AG09319 (cell line): Measurements from ENCODE around the gene RCE1.

Experiments
- DNase-seq: peaks from one replicate; pipeline ENCODE4 v3.0.0-alpha.2; 2010; ENCODE audit warnings: low read depth; ENCODE audit errors: extremely low read depth
- TF ChIP-seq, protein P1 (sequence below): IDR thresholded peaks from 2 replicates; pipeline ENCODE4 v1.5.1; 2011; ENCODE audit warnings: low read depth, mild to moderate bottlenecking, inconsistent platforms, low read length, moderate library complexity

The RCE1 gene

DNA sequence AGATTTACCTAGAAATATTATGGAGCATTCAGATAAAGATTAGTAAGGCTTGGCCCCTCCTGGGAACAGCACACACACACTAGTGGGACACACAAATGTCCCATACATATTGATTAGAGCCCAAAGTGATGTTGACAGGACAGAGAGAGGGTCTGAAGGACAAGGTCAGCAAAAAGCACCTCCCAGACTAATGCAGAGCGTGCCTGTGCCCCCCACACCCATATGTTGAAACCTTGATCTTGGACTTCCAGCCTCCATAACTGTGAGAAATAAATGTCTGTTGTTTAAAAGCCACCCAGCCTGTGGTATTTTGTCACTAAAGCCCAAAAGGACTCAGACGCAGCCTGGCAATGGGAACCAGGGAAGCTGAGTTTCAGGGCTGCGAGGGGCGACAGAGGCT is 41.2 kb downstream of the RCE1 start:
- DNase-seq = no peak
- TF ChIP-seq, protein P1, sequence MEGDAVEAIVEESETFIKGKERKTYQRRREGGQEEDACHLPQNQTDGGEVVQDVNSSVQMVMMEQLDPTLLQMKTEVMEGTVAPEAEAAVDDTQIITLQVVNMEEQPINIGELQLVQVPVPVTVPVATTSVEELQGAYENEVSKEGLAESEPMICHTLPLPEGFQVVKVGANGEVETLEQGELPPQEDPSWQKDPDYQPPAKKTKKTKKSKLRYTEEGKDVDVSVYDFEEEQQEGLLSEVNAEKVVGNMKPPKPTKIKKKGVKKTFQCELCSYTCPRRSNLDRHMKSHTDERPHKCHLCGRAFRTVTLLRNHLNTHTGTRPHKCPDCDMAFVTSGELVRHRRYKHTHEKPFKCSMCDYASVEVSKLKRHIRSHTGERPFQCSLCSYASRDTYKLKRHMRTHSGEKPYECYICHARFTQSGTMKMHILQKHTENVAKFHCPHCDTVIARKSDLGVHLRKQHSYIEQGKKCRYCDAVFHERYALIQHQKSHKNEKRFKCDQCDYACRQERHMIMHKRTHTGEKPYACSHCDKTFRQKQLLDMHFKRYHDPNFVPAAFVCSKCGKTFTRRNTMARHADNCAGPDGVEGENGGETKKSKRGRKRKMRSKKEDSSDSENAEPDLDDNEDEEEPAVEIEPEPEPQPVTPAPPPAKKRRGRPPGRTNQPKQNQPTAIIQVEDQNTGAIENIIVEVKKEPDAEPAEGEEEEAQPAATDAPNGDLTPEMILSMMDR = no peak

DNA sequence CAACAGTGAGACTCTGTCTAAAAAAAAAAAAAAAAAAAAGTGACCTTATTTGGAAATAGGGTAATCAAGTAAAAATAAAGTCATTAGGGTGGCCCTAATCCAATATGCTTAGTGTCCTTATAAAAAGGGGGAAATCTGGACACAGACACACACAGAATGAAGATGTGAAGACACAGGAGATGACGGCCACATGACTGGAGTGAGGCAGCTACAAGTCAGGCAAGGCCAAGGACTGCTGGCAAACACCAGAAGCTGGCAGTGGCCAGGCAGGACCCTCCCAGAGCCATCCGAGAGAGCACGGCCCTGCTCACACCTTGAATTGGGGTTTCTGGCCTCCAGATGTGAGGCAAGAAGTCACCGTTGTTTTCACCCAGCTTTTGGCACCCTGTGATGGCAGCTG is 42.2 kb downstream of the RCE1 start:
- TF ChIP-seq, protein P1 = no peak
- no peak for DNase-seq

DNA sequence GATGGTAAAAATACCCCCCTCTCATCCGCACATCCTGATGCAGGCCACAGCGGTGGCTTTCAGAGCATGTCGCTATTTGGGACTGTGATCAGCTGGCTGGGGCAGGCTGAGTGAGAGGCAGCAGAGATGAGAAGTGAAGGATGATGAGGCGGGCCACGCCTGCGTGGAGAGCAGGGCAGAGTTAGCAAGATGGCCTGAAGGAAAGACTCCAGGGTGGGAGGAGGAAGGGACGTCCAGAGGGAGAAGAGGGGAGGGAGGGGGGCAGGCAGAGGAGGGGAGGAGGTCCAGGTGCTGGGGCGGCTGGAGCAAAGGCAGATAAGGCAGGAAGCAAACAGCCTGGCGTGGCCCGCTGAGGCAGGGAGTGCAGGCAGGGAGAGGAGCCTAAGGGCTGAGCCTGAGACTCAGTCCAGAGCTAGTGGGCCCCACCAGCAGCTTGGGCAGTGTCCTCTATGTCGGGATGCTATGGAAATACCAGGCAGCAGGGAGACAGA is 42.8 kb downstream of the RCE1 start:
- TF ChIP-seq, protein P1 = no peak
- DNase-seq = no peak

DNA sequence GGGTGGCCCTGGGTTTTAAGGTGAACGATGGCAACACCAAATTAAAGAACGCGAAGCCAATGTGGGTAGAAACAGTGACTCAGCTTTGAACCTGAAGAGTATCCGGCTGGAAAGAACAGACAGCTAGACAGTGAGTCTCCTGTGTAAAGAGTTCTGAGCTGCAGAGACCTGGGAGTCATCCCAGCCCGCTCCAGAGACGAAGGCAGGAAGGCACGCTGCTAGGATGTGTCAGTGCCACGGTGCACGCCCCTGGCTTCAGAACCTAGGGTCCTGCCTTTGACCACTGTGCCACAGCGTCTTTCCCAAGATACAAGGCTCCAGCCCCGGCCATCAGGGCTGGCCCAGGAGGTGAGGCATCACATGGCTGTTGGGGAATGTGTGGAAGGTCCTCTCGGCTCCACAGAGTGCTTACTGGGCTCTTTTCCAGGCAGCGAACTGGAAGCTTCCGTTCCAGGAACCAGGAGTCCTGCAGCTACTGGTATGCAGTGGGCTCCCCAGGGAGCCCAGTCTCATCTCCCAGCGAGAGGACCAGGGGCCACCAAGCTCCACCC is 43.5 kb downstream of the RCE1 start:
- no peak for DNase-seq
- TF ChIP-seq, protein P1 = no peak

DNA sequence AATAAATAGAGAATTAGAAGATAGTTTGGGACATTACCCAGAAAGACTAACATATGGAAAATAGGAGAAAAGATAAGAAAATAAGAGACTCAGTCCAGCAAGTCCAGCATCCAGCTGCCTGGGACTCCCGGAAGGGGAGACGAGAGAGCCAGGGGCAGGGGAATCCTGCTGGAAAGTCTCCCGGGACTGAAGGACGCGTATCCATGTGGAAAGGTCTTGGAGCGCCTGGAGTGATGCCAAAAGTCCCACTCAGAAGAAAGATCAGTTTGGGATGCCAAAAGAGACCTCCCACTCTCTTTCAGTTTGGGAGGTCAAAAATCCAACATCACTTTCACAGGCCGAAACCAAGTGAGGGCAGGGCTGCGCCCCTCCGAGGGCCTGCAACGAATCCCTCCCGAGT is 44.3 kb downstream of the RCE1 start:
- TF ChIP-seq, protein P1 = no peak
- no peak for DNase-seq

DNA sequence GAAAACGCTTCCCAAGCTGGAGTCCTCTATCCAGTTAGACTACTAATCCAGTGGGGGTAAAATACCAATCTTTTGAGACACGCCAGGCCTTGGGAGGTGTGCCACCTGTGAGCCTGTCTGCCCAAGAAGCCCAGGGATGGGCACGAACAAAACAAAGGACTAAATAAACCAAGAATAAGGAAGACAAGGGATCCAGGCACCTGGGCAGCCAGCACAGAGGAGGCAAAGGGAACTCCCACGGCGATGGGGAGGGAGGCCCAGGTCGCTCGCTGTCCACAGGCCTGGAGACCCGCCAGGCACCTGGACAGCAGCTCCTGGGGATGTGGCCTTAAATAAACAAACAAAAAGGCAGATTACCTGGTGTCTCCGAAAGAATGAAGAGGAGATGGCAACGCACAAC is 45.0 kb downstream of the RCE1 start:
- TF ChIP-seq, protein P1 = no peak

GRCh38 chr11:66889960-66890359 is 46.7 kb downstream of the RCE1 start:
- no peak for DNase-seq
- TF ChIP-seq, protein P1 = no peak

More for the DNA sequence above, 45.0 kb downstream of the RCE1 start:
- DNase-seq = no peak
